Hepatocyte (in vitro differentiated cells): Measurements from ENCODE around the gene MPDZ.

Source experiments
- CTCF ChIP-seq: fragments of 200-600 bp; sonication (generic); IDR thresholded peaks from 2 replicates; pipeline ENCODE4 v1.5.1; 2016; ENCODE audit warnings: antibody characterized with exemption, mild to moderate bottlenecking; ENCODE audit not compliant: poor library complexity
- EZH2 ChIP-seq: fragments of 200-600 bp; sonication (generic); IDR thresholded peaks from 2 replicates; pipeline ENCODE4 v1.6.1; 2016; ENCODE audit warnings: antibody characterized with exemption, mild to moderate bottlenecking, borderline replicate concordance

- TF ChIP-seq CTCF (no peak), EZH2 (no peak)
Observed at GRCh38 chr9:13224366-13224765, 55.1 kb downstream of the MPDZ start.
